HG02973 (cell line): ENCODE data around the gene RET.
"Not testable (repeated sequence)": the region's sequence is repeated elsewhere in the genome, so short reads cannot be mapped to it uniquely, and the experiment has no call there.

Source experiments
- ATAC-seq: cut with Tn5 transposase; IDR thresholded peaks from one replicate; pipeline ENCODE4 v1.9.1; 2021; ENCODE audit warnings: moderate library complexity; ENCODE audit not compliant: unreplicated experiment

The RET gene

GRCh38 chr10:43076311-43076875 lies 476 bp upstream of the RET start:
- ATAC-seq = no peak

- ATAC-seq = no peak
These were observed 727 bp downstream of the RET start for GRCh38 chr10:43077421-43078171.

GRCh38 chr10:43078175-43078985 lies 1.5 kb downstream of the RET start:
- no peak for ATAC-seq

GRCh38 chr10:43078986-43079273 lies 2.1 kb downstream of the RET start:
- ATAC-seq = no peak

- ATAC-seq = no peak
These were observed 3.0 kb downstream of the RET start for GRCh38 chr10:43079856-43080255.

- no peak for ATAC-seq
These were observed 5.2 kb downstream of the RET start for GRCh38 chr10:43082087-43082486.

- ATAC-seq = no peak
These were observed 5.9 kb downstream of the RET start for GRCh38 chr10:43082746-43083145.

GRCh38 chr10:43083764-43084163 lies 6.9 kb downstream of the RET start:
- no peak for ATAC-seq

GRCh38 chr10:43084812-43085211 lies 7.9 kb downstream of the RET start:
- ATAC-seq = no peak

GRCh38 chr10:43086321-43086942 lies 9.6 kb downstream of the RET start:
- no peak for ATAC-seq

GRCh38 chr10:43089519-43089918 lies 12.7 kb downstream of the RET start:
- ATAC-seq = no peak

- ATAC-seq = no peak
These were observed 13.3 kb downstream of the RET start for GRCh38 chr10:43090188-43090587.

GRCh38 chr10:43090664-43091063 lies 13.8 kb downstream of the RET start:
- no peak for ATAC-seq

GRCh38 chr10:43091846-43092245 lies 15.0 kb downstream of the RET start:
- ATAC-seq = no peak

- ATAC-seq = no peak
These were observed 16.7 kb downstream of the RET start for GRCh38 chr10:43093423-43094076.

- ATAC-seq = no peak
These were observed 17.2 kb downstream of the RET start for GRCh38 chr10:43094085-43094484.

GRCh38 chr10:43099339-43099738 lies 22.5 kb downstream of the RET start:
- ATAC-seq = not testable (repeated sequence)

- no peak for ATAC-seq
These were observed 23.1 kb downstream of the RET start for GRCh38 chr10:43099928-43100327.

- no peak for ATAC-seq
These were observed 23.5 kb downstream of the RET start for GRCh38 chr10:43100366-43100765.

- no peak for ATAC-seq
These were observed 25.4 kb downstream of the RET start for GRCh38 chr10:43102063-43102828.
